ENCODE measurements around the gene TPSD1. TPM values are rescaled to one million over a fixed set of nuclear protein-coding genes. Genes with fewer than 3 reads are reported as not detected.
"Not testable (repeated sequence)": the region's sequence is repeated elsewhere in the genome, so short reads cannot be mapped to it uniquely, and the experiment has no call there.

The TPSD1 gene
- total RNA-seq (2014; rRNA removed; shearing (Covaris generic)) = 0.17 TPM in 1 of 2 replicates, not detected in the other
- not detected in 2 replicates for polyA plus RNA-seq (2016; fragmentation: Nextera tagmentation; extraction: Ambion mirVana)
- long read RNA-seq = 0 reads

- H3K4me1 ChIP-seq (ENCODE audit: insufficient read depth); H3K79me2 ChIP-seq (replicated peaks; ENCODE audit: insufficient read depth); DNase-seq (ENCODE audit: low spot score); H3K9me2 ChIP-seq (ENCODE audit: insufficient read depth); H3K27ac ChIP-seq (ENCODE audit: low read depth); H3K27ac Mint-ChIP-seq; H3K4me1 Mint-ChIP-seq; ATAC-seq; H2AFZ ChIP-seq; H3K36me3 Mint-ChIP-seq (ENCODE audit: low read depth); H3K4me2 ChIP-seq; H3K4me3 Mint-ChIP-seq; H3K4me3 ChIP-seq; H4K20me1 ChIP-seq (replicated peaks; ENCODE audit: insufficient read depth); H3K9me3 Mint-ChIP-seq; H3F3A ChIP-seq (replicated peaks; ENCODE audit: low read depth); H3K36me3 ChIP-seq (ENCODE audit: insufficient read depth); H3K27me3 ChIP-seq (ENCODE audit: insufficient read depth): not testable (repeated sequence)
- peaks cover 19% of the 10 kb centered on the region for H3K27me3 Mint-ChIP-seq (ENCODE audit: insufficient read depth, low read depth, poor library complexity)
Measured at GRCh38 chr16:1255276-1256122, at the start of gene TPSD1. Gene TPSD1 (plus strand): TSS chr16:1256069. CDS start chr16:1256281, 212 bp downstream.

- H3K27ac Mint-ChIP-seq = no peak overlapping the region
- no peak overlapping the region for H3K27ac ChIP-seq (ENCODE audit: low read depth)
- no peaks in the 10 kb centered on the region for H3K4me1 ChIP-seq (ENCODE audit: insufficient read depth)
- DNase-seq (ENCODE audit: low spot score) = no peak
- no peaks in the 10 kb centered on the region for H3K9me2 ChIP-seq (ENCODE audit: insufficient read depth)
- no peak overlapping the region for H2AFZ ChIP-seq
- ATAC-seq = peak; percentile 28
- no peak overlapping the region for H3K4me3 ChIP-seq
- H3K36me3 ChIP-seq (ENCODE audit: insufficient read depth) = no peaks in the 10 kb centered on the region
- no peak overlapping the region for H3K4me2 ChIP-seq
- H4K20me1 ChIP-seq (replicated peaks; ENCODE audit: insufficient read depth) = no peaks in the 10 kb centered on the region
- H3K4me1 Mint-ChIP-seq = no peaks in the 10 kb centered on the region
- no peak overlapping the region for H3K4me3 Mint-ChIP-seq
- H3K79me2 ChIP-seq (replicated peaks; ENCODE audit: insufficient read depth) = no peaks in the 10 kb centered on the region
- peaks cover 6% of the 10 kb centered on the region; the same call in 2 of the 3 replicates for H3K36me3 Mint-ChIP-seq (ENCODE audit: low read depth)
- no peaks in the 10 kb centered on the region for H3K27me3 ChIP-seq (ENCODE audit: insufficient read depth)
- H3K27me3 Mint-ChIP-seq (ENCODE audit: insufficient read depth, low read depth, poor library complexity) = peaks cover 19% of the 10 kb centered on the region
- no peaks in the 10 kb centered on the region for H3F3A ChIP-seq (replicated peaks; ENCODE audit: low read depth)
- no peaks in the 10 kb centered on the region for H3K9me3 Mint-ChIP-seq
- TF ChIP-seq STAT1 (IDR thresholded peaks at IDR 0.05; ENCODE audit: unreplicated experiment) (no peak), REST (IDR thresholded peaks at IDR 0.05; ENCODE audit: unreplicated experiment) (no peak), ETS1 (IDR thresholded peaks at IDR 0.05) (no peak), ZNF114 (CRISPR knock-in tag; IDR thresholded peaks at IDR 0.05) (no peak), CTCF (conservative IDR thresholded peaks at IDR 0.05; ENCODE audit: low read depth in 2 of 2) (no peak; a peak in 1 of 4 replicates), CREB1 (CRISPR knock-in tag; IDR thresholded peaks at IDR 0.05; ENCODE audit: low read depth) (no peak), JUNB (IDR thresholded peaks at IDR 0.05; ENCODE audit: unreplicated experiment) (no peak), EZH2phosphoT487 (IDR thresholded peaks at IDR 0.05; ENCODE audit: unreplicated experiment) (no peak)
Measured at GRCh38 chr16:1206326-1206725, 49.5 kb upstream of the TPSD1 start.
